Tibial nerve (tissue), 4 donors: Measurements from ENCODE around the gene TSPAN5.

ENCODE experiments used
- EP300 ChIP-seq, 2 donors: sonication (generic); formaldehyde crosslinking; IDR thresholded peaks; one replicate each; pipeline ENCODE4 v1.6.1; 2017; ENCODE audit warnings: antibody characterized with exemption in 2 of 2, mild to moderate bottlenecking in 1 of 2
- POLR2A ChIP-seq, 2 donors: fragments of 450-650 bp; IDR thresholded peaks; one replicate each; pipeline ENCODE4 v1.6.1; 2017; ENCODE audit warnings: antibody characterized with exemption in 2 of 2, mild to moderate bottlenecking in 2 of 2, moderate library complexity in 2 of 2
- TF ChIP-seq, protein P1 (sequence below), 5 experiments: fragments of 200-600 bp in 3 of 5; fragments of 450-650 bp in 2 of 5; sonication (generic) in 3 of 5; IDR thresholded peaks; one replicate each; pipeline ENCODE4 v1.5.1; 2016 to 2019; ENCODE audit warnings: antibody characterized with exemption in 5 of 5, mild to moderate bottlenecking in 3 of 5, moderate library complexity in 2 of 5

DNA sequence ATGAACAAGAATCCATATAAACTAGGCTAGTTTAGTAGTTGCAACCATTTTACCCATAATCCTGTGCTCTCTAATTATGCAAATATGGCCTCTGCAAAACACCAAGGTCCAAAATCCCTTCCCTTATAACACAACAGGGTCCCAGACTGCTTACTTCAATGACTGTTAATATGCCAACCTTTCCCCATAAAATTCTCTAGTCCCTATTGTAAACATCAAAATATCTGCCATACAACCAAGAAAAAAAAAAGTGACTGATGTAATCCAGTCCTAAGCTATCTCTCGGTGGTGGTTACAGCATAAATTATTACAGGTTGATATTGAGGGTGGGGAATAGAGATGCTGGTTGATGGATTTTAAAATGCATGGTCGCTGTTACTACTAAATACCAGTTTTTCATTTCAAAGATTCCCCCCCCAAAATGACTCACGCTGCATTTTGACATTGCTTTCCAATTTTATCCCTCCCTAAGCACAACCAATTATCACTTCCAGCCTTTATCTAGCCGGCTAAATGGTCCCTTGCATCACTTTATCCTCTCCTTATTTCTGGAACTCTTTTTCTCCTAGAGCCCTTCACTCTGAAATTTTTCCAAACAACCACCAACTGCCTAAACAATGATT, 44.8 kb downstream of the TSPAN5 start:
- TF ChIP-seq POLR2A (IDR thresholded peaks at IDR 0.05) (no peak), EP300 (IDR thresholded peaks at IDR 0.05) (no peak)
- TF ChIP-seq, protein P1, sequence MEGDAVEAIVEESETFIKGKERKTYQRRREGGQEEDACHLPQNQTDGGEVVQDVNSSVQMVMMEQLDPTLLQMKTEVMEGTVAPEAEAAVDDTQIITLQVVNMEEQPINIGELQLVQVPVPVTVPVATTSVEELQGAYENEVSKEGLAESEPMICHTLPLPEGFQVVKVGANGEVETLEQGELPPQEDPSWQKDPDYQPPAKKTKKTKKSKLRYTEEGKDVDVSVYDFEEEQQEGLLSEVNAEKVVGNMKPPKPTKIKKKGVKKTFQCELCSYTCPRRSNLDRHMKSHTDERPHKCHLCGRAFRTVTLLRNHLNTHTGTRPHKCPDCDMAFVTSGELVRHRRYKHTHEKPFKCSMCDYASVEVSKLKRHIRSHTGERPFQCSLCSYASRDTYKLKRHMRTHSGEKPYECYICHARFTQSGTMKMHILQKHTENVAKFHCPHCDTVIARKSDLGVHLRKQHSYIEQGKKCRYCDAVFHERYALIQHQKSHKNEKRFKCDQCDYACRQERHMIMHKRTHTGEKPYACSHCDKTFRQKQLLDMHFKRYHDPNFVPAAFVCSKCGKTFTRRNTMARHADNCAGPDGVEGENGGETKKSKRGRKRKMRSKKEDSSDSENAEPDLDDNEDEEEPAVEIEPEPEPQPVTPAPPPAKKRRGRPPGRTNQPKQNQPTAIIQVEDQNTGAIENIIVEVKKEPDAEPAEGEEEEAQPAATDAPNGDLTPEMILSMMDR (IDR thresholded peaks at IDR 0.05) = no peak
